ENCODE results near the gene ICAM4. TPM values are rescaled to one million over a fixed set of nuclear protein-coding genes. Genes with fewer than 3 reads are reported as not detected.

Gene ICAM4
- total and polyA plus RNA-seq, 2 donors (not counting 3 experiments of a cell fraction or from before 2014, with no cell fraction given) = 0.44 to 0.49 TPM

DNA sequence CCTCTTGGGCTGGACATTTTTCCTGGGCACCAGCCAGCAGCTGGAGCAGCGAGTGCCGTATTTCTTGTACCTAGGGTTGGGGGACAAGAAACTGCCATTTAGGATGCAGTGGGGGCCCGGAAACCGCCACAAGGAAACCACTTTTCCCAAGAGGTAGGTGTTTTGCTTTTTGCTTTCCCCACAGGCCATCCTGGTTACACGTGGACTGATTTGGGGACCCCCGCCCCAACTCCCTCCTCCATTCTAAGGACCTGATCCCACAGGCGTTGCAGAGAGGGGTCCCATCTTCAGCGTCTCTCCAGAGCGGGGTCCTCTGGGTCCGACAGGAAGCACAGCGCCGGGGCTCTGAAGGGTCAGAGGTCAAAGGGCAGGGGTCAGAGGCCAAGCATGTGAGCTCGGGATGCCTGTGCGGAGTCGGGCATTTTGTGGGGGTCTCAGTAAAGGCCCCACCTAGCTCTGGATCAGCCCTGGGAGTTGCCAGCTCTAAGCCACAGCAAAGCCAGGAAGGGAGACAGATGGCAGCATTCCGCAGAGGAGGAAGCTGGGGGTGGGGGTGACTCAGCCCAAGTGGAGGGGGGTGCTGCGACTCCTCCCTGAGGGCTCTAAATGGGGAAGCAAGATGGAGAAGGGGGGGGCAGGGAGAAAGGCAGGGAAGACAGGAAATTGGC, 18.5 kb downstream of the ICAM4 start:
- Histone ChIP-seq H2AFZ (ENCODE audit: low read depth, low read length) (no peak overlapping the region), H3K9me3 (replicated peaks; ENCODE audit: control insufficient read depth, insufficient read depth, low read length) (no peaks in the 10 kb centered on the region), H3K79me2 (ENCODE audit: control insufficient read depth, insufficient read depth, low read length) (no peaks in the 10 kb centered on the region), H3K27me3 (ENCODE audit: control insufficient read depth in 2 of 2, insufficient read depth in 2 of 2, low read length in 2 of 2) (no peaks in the 10 kb centered on the region), H3K4me2 (ENCODE audit: insufficient read depth, low read length) (no peak overlapping the region), H4K20me1 (replicated peaks; ENCODE audit: control insufficient read depth, extremely low read depth, insufficient read depth, low read length) (no peaks in the 10 kb centered on the region), H3K9me1 (replicated peaks; ENCODE audit: control insufficient read depth, extremely low read depth, insufficient read depth, low read length) (no peaks in the 10 kb centered on the region), H3K4me3 (replicated peaks in 1 of 3; ENCODE audit: insufficient read depth in 1 of 3, low read depth in 1 of 3, low read length in 3 of 3) (no peak overlapping the region), H3K4me1 (ENCODE audit: control insufficient read depth, extremely low read depth, insufficient read depth, low read length) (no peaks in the 10 kb centered on the region), H3K27ac (ENCODE audit: insufficient read depth, low read depth, low read length) (no peak overlapping the region), H3K9ac (replicated peaks; ENCODE audit: extremely low read depth, insufficient read depth, low read length) (no peak overlapping the region), H3K36me3 (ENCODE audit: control insufficient read depth in 2 of 2, extremely low read depth in 1 of 2, insufficient read depth in 2 of 2, low read length in 2 of 2) (peaks cover 0 to 3% of the 10 kb centered on the region in 2 experiments)
- CTCF ChIA-PET = interaction anchor here (0.5 to 2.3 kb wide), 6 partner anchors 14 to 111 kb away, joined by 3 to 9 read pairs (median 6); no protein-coding TSS in a partner anchor
- no TSS peak for BruUV-seq (replicated peaks)
- no peak for FAIRE-seq
- intact Hi-C loops (cut with micrococcal nuclease) (no loop called here), dilution Hi-C loops (cut with MboI; ENCODE audit: extremely low pct_ligation_motif_present, low sequenced_read_pairs) (no loop called here)
- TF ChIP-seq POLR2A (IDR thresholded peaks at IDR 0.05; ENCODE audit: low read depth, low read length) (no peak), GATA2 (IDR thresholded peaks at IDR 0.05; ENCODE audit: insufficient read depth, insufficient read length, low read depth, low read length) (no peak), FOS (IDR thresholded peaks at IDR 0.05; ENCODE audit: borderline replicate concordance, insufficient read depth, low read length) (no peak)
- TF ChIP-seq, protein P1, sequence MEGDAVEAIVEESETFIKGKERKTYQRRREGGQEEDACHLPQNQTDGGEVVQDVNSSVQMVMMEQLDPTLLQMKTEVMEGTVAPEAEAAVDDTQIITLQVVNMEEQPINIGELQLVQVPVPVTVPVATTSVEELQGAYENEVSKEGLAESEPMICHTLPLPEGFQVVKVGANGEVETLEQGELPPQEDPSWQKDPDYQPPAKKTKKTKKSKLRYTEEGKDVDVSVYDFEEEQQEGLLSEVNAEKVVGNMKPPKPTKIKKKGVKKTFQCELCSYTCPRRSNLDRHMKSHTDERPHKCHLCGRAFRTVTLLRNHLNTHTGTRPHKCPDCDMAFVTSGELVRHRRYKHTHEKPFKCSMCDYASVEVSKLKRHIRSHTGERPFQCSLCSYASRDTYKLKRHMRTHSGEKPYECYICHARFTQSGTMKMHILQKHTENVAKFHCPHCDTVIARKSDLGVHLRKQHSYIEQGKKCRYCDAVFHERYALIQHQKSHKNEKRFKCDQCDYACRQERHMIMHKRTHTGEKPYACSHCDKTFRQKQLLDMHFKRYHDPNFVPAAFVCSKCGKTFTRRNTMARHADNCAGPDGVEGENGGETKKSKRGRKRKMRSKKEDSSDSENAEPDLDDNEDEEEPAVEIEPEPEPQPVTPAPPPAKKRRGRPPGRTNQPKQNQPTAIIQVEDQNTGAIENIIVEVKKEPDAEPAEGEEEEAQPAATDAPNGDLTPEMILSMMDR (IDR thresholded peaks at IDR 0.05; ENCODE audit: extremely low read depth in 1 of 2, insufficient read depth in 1 of 2, low read depth in 1 of 2, low read length in 2 of 2) = no peak
- POLR2A ChIA-PET = interaction anchor here (0.6 kb wide), 1 partner anchor 31 kb away, joined by 3 read pairs; no protein-coding TSS in a partner anchor
- DNase-seq (ENCODE audit: low read depth, low spot score) = no peak

DNA sequence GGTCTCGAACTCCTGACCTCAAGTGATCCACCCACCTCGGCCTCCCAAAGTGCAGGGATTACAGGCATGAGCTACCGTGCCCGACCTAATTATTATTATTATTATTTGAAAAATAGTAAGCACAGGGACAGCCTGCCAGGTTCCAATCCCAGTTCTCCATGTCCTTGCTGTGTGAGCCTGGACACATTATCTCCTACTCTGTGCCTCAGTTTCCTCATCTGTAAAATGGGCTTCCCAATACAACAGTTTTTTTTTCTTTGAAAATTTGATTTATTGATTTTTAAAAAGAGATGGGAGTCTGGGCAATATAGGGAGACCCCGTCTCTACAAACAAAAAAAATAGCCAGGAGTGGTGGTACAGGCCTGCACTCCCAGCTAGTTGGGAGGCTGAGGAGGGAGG, 19.6 kb downstream of the ICAM4 start:
- no peaks in the 10 kb centered on the region for H4K20me1 ChIP-seq (replicated peaks; ENCODE audit: control insufficient read depth, extremely low read depth, insufficient read depth, low read length)
- ChIA-PET POLR2A (no interaction called here), CTCF (interaction anchor here (0.6 to 2.3 kb wide), 6 partner anchors 37 to 1369 kb away, joined by 3 to 9 read pairs (median 6); no protein-coding TSS in a partner anchor)
- no peaks in the 10 kb centered on the region for H3K27me3 ChIP-seq (ENCODE audit: control insufficient read depth in 2 of 2, insufficient read depth in 2 of 2, low read length in 2 of 2)
- FAIRE-seq (no peak), DNase-seq (ENCODE audit: low read depth, low spot score) (no peak)
- no peak overlapping the region for H3K27ac ChIP-seq (ENCODE audit: insufficient read depth, low read depth, low read length)
- no peak overlapping the region for H3K9ac ChIP-seq (replicated peaks; ENCODE audit: extremely low read depth, insufficient read depth, low read length)
- no peak overlapping the region for H3K4me3 ChIP-seq (replicated peaks in 1 of 3; ENCODE audit: insufficient read depth in 1 of 3, low read depth in 1 of 3, low read length in 3 of 3)
- no peaks in the 10 kb centered on the region for H3K4me1 ChIP-seq (ENCODE audit: control insufficient read depth, extremely low read depth, insufficient read depth, low read length)
- no peaks in the 10 kb centered on the region for H3K9me1 ChIP-seq (replicated peaks; ENCODE audit: control insufficient read depth, extremely low read depth, insufficient read depth, low read length)
- H3K79me2 ChIP-seq (ENCODE audit: control insufficient read depth, insufficient read depth, low read length) = no peaks in the 10 kb centered on the region
- TF ChIP-seq MYC (IDR thresholded peaks at IDR 0.05; ENCODE audit: low read depth, low read length) = no peak
- TF ChIP-seq, protein P2, sequence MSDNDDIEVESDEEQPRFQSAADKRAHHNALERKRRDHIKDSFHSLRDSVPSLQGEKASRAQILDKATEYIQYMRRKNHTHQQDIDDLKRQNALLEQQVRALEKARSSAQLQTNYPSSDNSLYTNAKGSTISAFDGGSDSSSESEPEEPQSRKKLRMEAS (IDR thresholded peaks at IDR 0.05; ENCODE audit: insufficient read depth, insufficient read length) = no peak
- no peak for TF ChIP-seq JUN (IDR thresholded peaks at IDR 0.05; ENCODE audit: borderline replicate concordance, insufficient read depth, insufficient read length, low read depth)
- no peak for TF ChIP-seq EZH2 (IDR thresholded peaks at IDR 0.05; ENCODE audit: borderline replicate concordance, low read depth, low read length, severe bottlenecking)
- no peak for TF ChIP-seq POLR2AphosphoS5 (IDR thresholded peaks at IDR 0.05; ENCODE audit: insufficient read depth, low read depth, low read length)
- TF ChIP-seq GATA2 (IDR thresholded peaks at IDR 0.05; ENCODE audit: insufficient read depth, insufficient read length, low read depth, low read length) = no peak
- dilution Hi-C loops (cut with MboI; ENCODE audit: extremely low pct_ligation_motif_present, low sequenced_read_pairs) = no loop called here
- no peaks in the 10 kb centered on the region for H3K9me3 ChIP-seq (replicated peaks; ENCODE audit: control insufficient read depth, insufficient read depth, low read length)
- no peak overlapping the region for H3K4me2 ChIP-seq (ENCODE audit: insufficient read depth, low read length)
- peaks cover 0 to 3% of the 10 kb centered on the region in 2 experiments for H3K36me3 ChIP-seq (ENCODE audit: control insufficient read depth in 2 of 2, extremely low read depth in 1 of 2, insufficient read depth in 2 of 2, low read length in 2 of 2)
- no peak overlapping the region for H2AFZ ChIP-seq (ENCODE audit: low read depth, low read length)
- intact Hi-C loops (cut with micrococcal nuclease) = no loop called here
- BruUV-seq (replicated peaks) = no TSS peak
